ENCODE data around the gene SLC35F3. TPM values are rescaled to one million over a fixed set of nuclear protein-coding genes. Genes with fewer than 3 reads are reported as not detected.

SLC35F3 gene
- total RNA-seq, 1 donor: not detected

DNA sequence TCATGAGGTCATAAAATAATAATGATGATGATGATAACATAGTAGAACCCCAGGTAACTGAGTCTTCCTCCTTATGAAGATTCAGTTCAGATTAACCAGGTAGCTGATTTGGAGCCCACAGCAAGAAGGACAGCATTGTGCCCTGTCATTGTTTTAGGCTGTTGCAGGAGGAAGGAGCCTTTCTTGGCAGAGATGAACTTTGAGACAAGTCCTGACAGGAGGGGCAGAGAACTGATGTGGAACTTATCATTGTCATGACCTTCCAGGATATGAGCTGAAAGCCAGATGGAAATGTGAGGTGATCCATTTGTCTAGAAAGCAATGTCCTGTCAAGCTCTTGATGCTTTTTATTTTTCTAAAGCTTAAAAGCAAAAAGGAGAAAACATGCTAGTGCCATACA is 336.2 kb downstream of the SLC35F3 start:
- H3K27me3 ChIP-seq (ENCODE audit: insufficient read depth, low read length): no peaks in the 10 kb centered on the region
- TF ChIP-seq CTCF (IDR thresholded peaks at IDR 0.05; ENCODE audit: extremely low read depth, low read depth, low read length): no peak
- H3K79me2 ChIP-seq (ENCODE audit: insufficient read depth, low read length): no peaks in the 10 kb centered on the region
- H3K4me1 ChIP-seq (ENCODE audit: insufficient read depth, low read length): no peaks in the 10 kb centered on the region
- H3K27ac ChIP-seq (ENCODE audit: low read depth, low read length): no peak overlapping the region
- H2AFZ ChIP-seq (ENCODE audit: low read length): no peak overlapping the region
- no peak overlapping the region for H3K4me3 ChIP-seq (ENCODE audit: insufficient read depth, low read length)
- H3K36me3 ChIP-seq (ENCODE audit: insufficient read depth, low read length): no peaks in the 10 kb centered on the region
- H3K4me2 ChIP-seq (ENCODE audit: insufficient read depth, low read length): no peak overlapping the region
- no peaks in the 10 kb centered on the region for H4K20me1 ChIP-seq (ENCODE audit: insufficient read depth, low read length)
- no peaks in the 10 kb centered on the region for H3K9me3 ChIP-seq (ENCODE audit: low read depth, low read length)
- no peak for DNase-seq (ENCODE audit: insufficient read length, low spot score, missing footprints)

- H4K20me1 ChIP-seq (ENCODE audit: insufficient read depth, low read length): no peaks in the 10 kb centered on the region
- H3K27ac ChIP-seq (ENCODE audit: low read depth, low read length): no peak overlapping the region
- no peak overlapping the region for H3K4me2 ChIP-seq (ENCODE audit: insufficient read depth, low read length)
- H3K27me3 ChIP-seq (ENCODE audit: insufficient read depth, low read length): no peaks in the 10 kb centered on the region
- H3K4me3 ChIP-seq (ENCODE audit: insufficient read depth, low read length): no peak overlapping the region
- no peaks in the 10 kb centered on the region for H3K79me2 ChIP-seq (ENCODE audit: insufficient read depth, low read length)
- TF ChIP-seq CTCF (IDR thresholded peaks at IDR 0.05; ENCODE audit: extremely low read depth, low read depth, low read length): no peak
- H3K4me1 ChIP-seq (ENCODE audit: insufficient read depth, low read length): no peaks in the 10 kb centered on the region
- DNase-seq (ENCODE audit: insufficient read length, low spot score, missing footprints): no peak
- no peak overlapping the region for H2AFZ ChIP-seq (ENCODE audit: low read length)
- no peaks in the 10 kb centered on the region for H3K36me3 ChIP-seq (ENCODE audit: insufficient read depth, low read length)
- no peaks in the 10 kb centered on the region for H3K9me3 ChIP-seq (ENCODE audit: low read depth, low read length)
Observed at GRCh38 chr1:234241941-234242490, 337.5 kb downstream of the SLC35F3 start.

GRCh38 chr1:234243521-234244260 is 339.2 kb downstream of the SLC35F3 start:
- Histone ChIP-seq H3K4me2 (ENCODE audit: insufficient read depth, low read length) (no peak overlapping the region), H3K36me3 (ENCODE audit: insufficient read depth, low read length) (no peaks in the 10 kb centered on the region), H4K20me1 (ENCODE audit: insufficient read depth, low read length) (no peaks in the 10 kb centered on the region), H3K4me3 (ENCODE audit: insufficient read depth, low read length) (no peak overlapping the region), H3K9me3 (ENCODE audit: low read depth, low read length) (no peaks in the 10 kb centered on the region), H2AFZ (ENCODE audit: low read length) (no peak overlapping the region), H3K27me3 (ENCODE audit: insufficient read depth, low read length) (no peaks in the 10 kb centered on the region), H3K27ac (ENCODE audit: low read depth, low read length) (no peak overlapping the region), H3K4me1 (ENCODE audit: insufficient read depth, low read length) (no peaks in the 10 kb centered on the region), H3K79me2 (ENCODE audit: insufficient read depth, low read length) (no peaks in the 10 kb centered on the region)
- no peak for TF ChIP-seq CTCF (IDR thresholded peaks at IDR 0.05; ENCODE audit: extremely low read depth, low read depth, low read length)
- no peak for DNase-seq (ENCODE audit: insufficient read length, low spot score, missing footprints)

GRCh38 chr1:234244482-234244881 is 340.0 kb downstream of the SLC35F3 start:
- H3K36me3 ChIP-seq (ENCODE audit: insufficient read depth, low read length): no peaks in the 10 kb centered on the region
- H3K27ac ChIP-seq (ENCODE audit: low read depth, low read length): no peak overlapping the region
- peaks cover 4% of the 10 kb centered on the region for H3K9me3 ChIP-seq (ENCODE audit: low read depth, low read length)
- H4K20me1 ChIP-seq (ENCODE audit: insufficient read depth, low read length): no peaks in the 10 kb centered on the region
- DNase-seq (ENCODE audit: insufficient read length, low spot score, missing footprints): no peak
- no peak overlapping the region for H3K4me3 ChIP-seq (ENCODE audit: insufficient read depth, low read length)
- no peaks in the 10 kb centered on the region for H3K79me2 ChIP-seq (ENCODE audit: insufficient read depth, low read length)
- no peak overlapping the region for H3K4me2 ChIP-seq (ENCODE audit: insufficient read depth, low read length)
- TF ChIP-seq CTCF (IDR thresholded peaks at IDR 0.05; ENCODE audit: extremely low read depth, low read depth, low read length): no peak
- no peaks in the 10 kb centered on the region for H3K4me1 ChIP-seq (ENCODE audit: insufficient read depth, low read length)
- H3K27me3 ChIP-seq (ENCODE audit: insufficient read depth, low read length): no peaks in the 10 kb centered on the region
- H2AFZ ChIP-seq (ENCODE audit: low read length): no peak overlapping the region
